Astrocyte of the spinal cord (primary cell): ENCODE measurements around the gene DCAF12.
"Not testable (repeated sequence)": the region's sequence is repeated elsewhere in the genome, so short reads cannot be mapped to it uniquely, and the experiment has no call there.

Experiments
- DNase-seq: peaks from one replicate; pipeline ENCODE4 v3.0.0; 2011; ENCODE audit warnings: low read depth, low spot score
- H3K4me3 ChIP-seq: 2 replicates; pipeline ENCODE4 v1.5.1; 2011; ENCODE audit warnings: low read depth, mild to moderate bottlenecking, low read length, moderate library complexity
- in situ Hi-C: cut with HindIII; loops from 2 replicates; pipeline ENCODE4 v1.10.0; 2017; ENCODE audit warnings: low sequenced_read_pairs
- TF ChIP-seq, protein P1 (sequence below): IDR thresholded peaks from 2 replicates; pipeline ENCODE4 v1.5.1; 2012; ENCODE audit warnings: low read depth, mild to moderate bottlenecking, low read length, inconsistent platforms

Gene DCAF12

DNA sequence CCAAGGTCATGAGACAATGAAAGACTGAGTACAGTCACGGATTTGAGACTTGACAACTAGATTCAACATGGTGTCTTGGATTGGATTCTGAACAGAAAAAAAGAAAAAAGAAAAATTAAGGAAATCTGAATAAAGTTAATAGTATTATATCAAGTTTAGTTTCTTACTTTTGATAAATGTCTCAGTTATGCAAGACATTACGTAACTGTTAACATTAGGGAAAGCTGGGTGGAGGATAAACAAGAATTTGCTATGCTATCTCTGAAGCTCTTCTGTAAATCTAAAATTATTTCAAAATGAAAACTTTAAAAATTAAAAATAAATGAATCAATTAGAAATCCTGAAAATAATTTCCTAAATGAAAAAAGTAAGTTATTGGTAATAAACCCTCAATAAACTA lies 14.4 kb upstream of the DCAF12 start:
- no peak for DNase-seq
- TF ChIP-seq, protein P1, sequence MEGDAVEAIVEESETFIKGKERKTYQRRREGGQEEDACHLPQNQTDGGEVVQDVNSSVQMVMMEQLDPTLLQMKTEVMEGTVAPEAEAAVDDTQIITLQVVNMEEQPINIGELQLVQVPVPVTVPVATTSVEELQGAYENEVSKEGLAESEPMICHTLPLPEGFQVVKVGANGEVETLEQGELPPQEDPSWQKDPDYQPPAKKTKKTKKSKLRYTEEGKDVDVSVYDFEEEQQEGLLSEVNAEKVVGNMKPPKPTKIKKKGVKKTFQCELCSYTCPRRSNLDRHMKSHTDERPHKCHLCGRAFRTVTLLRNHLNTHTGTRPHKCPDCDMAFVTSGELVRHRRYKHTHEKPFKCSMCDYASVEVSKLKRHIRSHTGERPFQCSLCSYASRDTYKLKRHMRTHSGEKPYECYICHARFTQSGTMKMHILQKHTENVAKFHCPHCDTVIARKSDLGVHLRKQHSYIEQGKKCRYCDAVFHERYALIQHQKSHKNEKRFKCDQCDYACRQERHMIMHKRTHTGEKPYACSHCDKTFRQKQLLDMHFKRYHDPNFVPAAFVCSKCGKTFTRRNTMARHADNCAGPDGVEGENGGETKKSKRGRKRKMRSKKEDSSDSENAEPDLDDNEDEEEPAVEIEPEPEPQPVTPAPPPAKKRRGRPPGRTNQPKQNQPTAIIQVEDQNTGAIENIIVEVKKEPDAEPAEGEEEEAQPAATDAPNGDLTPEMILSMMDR, result no peak
- in situ Hi-C loops, result no loop called here
- H3K4me3 ChIP-seq, result no peak overlapping the region

DNA sequence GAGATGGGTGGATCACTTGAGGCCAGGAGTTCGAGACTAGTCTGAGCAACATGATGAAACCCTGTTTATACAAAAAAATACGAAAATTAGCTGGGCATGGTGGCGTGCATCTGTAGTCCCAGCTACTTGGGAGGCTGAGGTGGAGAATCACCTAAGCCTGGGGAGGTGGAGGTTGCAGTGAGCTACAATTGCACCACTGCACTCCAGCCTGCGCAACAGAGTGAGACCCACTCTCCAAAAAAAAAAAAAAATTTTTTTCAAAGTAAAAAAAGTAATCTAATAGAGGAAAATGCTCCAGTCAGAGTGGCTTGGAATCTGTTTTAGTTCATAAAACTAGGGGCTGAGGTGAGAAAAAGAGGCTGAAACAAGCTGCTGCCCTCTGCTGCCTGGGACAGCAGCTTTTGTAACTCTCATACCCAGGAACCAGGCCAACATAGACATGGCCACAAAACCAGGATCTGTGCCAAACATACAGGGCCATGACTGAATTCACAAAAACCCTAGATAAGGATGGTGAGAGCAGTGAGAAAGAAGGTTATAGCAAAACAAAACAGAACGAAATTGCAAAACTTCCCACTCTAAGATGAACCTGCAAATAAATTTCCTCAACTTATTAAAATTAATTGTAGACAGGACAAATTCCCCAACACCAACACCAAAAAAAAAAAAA lies 13.1 kb upstream of the DCAF12 start:
- in situ Hi-C loops, result no loop called here
- H3K4me3 ChIP-seq, result no peak overlapping the region
- TF ChIP-seq, protein P1, result peak; percentile 53
- peak; percentile 90 for DNase-seq

DNA sequence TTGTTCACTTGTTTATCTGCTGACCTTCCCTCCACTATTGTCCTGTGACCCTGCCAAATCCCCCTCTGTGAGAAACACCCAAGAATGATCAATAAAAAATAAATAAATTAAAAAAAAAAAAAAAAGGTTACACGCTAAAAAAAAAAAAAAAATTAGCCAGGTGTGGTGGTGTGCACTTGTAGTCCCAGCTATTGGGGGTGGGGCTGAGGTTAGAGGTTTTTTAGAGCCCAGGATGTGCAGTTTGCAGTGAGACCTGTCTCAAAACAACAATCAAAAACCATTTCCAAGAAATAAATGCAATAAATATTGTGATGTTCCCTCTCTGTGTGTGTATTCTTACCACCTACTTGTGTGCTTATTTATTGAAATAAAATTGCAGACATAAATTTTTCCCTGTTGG lies 12.1 kb upstream of the DCAF12 start:
- DNase-seq, in situ Hi-C loops, H3K4me3 ChIP-seq: not testable (repeated sequence)

DNA sequence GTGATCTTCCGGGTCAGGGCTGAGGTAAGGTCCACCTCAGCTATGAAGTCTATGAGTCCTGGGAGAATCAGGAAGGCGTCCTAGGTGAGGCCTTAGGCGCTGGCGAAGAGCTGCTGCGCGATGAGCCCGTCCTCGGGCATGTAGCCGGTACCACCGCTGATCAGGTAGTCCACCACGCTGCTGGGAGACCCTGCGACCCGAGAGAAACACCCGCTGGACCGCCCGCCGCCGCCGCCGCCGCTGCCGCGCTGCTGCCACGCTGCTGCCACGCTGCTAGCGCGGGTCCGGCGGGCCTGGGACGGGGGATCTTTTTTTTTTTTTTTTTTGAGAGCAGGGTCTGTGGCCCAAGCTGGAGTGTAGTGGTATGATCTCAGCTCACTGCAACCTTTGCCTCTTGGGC lies 8.0 kb upstream of the DCAF12 start:
- TF ChIP-seq, protein P1, result no peak
- in situ Hi-C loops, result no loop called here
- H3K4me3 ChIP-seq, result no peak overlapping the region
- no peak for DNase-seq

DNA sequence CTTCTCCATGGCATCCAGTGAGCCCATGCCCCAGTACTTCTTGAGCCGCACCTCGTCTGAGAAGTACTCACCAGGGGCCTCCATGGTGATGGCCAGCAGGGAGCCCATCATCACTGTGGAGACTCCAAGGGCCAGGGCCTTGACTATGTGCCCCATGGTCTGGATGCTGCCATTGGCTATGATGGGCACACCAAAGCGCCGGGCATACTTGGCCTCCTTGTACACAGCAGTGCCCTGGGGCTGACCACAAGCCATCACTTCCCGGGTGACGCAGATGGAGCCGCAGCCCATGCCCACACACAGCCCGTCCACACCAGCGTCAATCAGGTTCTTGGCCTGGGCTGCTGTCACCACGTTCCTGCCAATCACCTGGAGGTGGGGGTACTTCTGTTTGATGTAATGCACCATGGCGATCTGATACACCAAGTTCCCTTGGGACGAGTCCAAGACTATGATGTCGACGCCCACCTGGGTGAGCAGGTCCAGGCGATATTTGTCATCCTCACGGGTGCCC lies 7.0 kb upstream of the DCAF12 start:
- no peak for DNase-seq
- TF ChIP-seq, protein P1, result no peak
- in situ Hi-C loops, result no loop called here
- no peak overlapping the region for H3K4me3 ChIP-seq

DNA sequence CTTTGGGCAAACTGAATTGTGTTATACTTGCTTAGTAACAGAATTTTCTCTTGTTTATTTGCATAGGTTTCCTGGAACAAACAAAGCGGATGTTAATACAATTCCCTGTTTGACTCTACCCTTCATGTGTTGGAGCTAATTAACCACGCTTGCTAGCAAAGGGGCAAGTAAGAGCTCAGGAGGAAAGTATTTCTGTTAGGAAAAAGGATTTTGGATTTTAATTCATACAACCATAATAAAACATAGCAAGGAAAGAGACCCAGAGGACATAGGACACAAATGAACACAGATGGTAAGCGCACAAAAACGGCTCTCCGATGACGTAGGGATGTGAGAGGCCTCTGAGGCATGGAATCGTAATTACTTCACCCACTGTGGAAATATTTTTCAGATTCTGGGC lies 5.1 kb upstream of the DCAF12 start:
- no peak for DNase-seq
- TF ChIP-seq, protein P1, result no peak
- no peak overlapping the region for H3K4me3 ChIP-seq
- in situ Hi-C loops, result no loop called here

DNA sequence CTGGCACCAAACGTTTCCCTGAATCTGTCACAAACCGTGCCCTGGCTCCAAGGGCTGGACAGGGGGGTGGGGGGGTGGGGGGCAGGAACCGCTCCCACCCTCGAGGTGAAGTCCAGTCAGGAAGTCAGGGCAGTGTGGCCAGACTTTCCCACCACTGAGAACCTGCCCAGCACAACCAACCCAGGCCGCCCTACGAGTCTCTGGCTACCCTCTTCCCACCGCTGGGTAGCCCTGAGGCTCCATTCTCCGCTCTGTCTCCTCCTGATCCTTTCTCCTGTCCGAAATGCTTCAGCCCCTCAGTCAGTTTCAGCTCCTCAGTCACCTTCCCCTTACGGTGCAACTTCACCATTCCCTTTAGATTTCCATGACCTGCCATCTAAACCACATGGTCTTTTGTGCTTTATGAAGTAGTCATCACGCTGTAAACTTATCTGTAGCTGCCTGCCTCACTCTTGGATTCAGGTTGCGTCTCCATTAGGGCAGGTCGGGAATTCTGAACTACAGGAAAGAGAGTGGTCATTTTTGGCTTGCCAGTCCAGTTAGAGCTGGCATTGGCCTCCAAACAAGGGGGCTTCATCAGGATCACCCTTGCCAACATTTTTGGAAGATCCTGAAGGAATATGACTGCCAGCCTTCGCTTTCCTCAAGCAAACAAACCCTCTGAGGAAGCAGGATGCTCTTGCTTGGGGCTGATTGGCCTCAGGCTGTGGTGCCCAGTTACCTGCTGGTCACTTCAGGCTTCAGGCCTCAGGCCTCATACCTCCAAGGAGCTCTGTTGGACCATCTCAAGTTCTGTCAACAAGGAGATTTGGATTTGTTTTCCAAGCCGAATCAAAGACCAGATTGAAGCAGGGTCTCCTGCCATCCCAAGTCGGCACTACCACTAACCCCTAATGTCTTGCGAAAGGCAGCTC lies 794 bp upstream of the DCAF12 start:
- peak overlapping the region; percentile 95 for H3K4me3 ChIP-seq
- in situ Hi-C loops, result no loop called here
- DNase-seq, result no peak
- TF ChIP-seq, protein P1, result no peak
